Skeletal muscle cell (primary cell): ENCODE data around the gene PRDM11.

ENCODE experiments used
- DNase-seq: peaks from one replicate; pipeline ENCODE4 v3.0.0-alpha.2; 2010; ENCODE audit warnings: low read depth
- H3K4me3 ChIP-seq: 2 replicates; pipeline ENCODE4 v1.5.1; 2011; ENCODE audit warnings: low read depth, mild to moderate bottlenecking, control low read depth, low read length, moderate library complexity

Gene PRDM11

DNA sequence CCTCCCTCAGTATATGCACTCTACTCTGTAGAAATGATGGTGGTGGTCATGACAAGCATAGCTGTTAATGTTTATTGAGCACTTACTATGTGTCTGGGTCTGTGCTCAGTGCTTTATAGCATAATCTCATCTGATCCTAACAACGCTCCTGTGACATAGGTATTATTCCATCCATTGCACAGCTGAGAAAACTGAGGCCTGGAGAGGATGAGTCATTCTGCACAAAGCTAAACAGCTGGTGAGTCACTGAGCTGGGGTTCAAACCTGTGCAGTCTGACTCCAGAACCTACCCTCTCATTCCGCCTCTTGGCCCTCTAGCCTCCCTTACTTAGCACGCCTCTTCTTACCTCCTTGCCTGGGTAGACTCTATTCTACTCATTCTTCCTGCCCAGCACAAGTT, 41.7 kb downstream of the PRDM11 start:
- no peak overlapping the region for H3K4me3 ChIP-seq
- no peak for DNase-seq

DNA sequence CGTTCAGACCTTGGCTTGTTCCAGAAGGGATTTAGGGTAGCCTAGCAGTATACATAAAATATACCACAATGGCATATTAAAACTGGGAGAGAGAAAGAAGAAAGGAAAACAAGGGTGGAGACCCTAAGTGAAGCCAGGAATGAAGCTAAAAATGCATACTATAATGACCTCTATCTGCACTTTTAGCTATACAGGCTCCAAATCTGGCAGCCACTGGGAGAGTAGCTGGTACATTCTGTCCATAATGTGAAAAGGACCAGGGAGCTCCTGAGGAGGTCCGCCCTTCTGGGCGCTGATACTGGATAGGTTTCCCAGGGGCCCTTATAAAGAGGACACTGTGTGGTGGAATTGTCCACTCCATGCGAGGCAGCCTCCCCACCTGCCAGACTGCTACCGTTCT, 42.8 kb downstream of the PRDM11 start:
- no peak for DNase-seq
- H3K4me3 ChIP-seq: no peak overlapping the region

DNA sequence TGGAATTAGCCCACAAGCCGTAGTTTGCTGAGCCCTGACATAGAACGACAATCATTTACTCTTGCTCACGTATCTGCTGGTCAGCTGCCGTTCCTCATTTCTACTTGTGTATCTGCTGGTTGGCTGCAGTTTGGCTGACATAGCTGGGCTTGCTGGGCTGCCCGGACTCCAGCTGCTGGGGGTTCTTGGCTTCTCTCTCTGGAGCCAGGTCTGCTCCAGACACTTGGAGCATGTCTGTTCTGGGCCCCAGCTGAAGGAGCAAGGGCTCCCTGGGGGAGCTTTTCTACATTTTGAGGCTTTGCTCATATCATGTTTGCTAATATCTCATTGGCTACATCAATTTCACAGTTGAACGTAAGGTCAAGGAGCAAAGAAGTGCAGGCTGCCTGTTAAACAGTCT, 47.3 kb downstream of the PRDM11 start:
- DNase-seq: no peak
- H3K4me3 ChIP-seq: no peak overlapping the region

DNA sequence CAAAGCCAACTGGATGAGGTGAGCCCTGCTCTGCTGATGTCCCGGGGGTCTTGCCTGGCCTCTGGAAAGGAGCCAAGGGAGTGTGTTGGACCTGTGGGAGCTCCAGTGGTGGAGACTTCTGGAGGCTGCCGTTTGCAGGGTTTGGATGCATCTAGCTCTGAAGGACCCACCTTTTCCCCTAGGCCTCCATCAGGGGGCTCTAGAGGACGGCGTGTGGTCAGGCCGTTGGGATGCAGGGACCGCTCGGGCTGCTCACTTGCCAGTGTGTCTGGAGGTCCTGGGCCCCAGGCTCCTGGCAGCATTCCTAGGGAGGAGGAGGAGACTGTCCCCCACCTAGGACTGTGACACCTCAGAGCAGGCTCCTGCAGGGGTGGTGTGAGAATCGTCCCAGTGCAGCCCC, 58.3 kb downstream of the PRDM11 start:
- no peak for DNase-seq
- H3K4me3 ChIP-seq: no peak overlapping the region

DNA sequence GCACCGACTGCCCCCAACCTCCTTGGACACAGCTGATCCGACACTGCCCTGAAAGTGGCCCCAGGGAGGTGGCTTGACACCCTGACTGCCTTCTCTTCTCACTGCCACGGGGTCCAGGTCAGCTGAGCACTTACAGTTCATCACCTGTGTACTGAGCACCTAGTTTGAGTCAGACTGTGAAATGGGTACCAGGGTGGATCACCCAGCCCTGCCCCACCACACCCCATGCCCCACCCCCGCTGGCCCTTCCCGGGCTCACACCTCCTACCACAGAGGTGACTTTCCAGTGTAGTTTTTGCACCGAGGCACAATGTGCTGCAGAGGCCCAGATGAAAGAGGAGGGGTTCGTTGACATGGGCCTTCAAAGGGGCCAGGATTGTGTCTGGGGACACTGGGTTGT, 59.5 kb downstream of the PRDM11 start:
- DNase-seq: no peak

DNA sequence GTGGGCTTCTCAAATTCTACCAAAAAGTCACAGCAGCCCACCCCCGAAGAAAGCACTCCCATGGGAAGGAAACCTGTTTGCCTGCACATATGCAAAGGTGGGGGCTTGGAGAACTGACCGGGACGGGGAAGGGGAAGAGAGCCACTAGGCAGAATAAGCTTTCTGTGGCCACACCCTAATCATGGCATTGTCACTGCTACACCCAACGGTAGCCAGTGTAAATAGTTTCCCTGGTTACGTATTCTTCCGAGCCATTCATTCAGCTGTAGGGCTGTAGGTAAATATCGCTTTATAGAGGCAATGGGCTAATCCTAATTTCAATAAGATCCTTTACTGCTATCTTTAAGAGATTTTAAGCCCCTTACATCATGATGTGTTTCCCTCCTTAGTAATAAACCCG, 61.7 kb downstream of the PRDM11 start:
- no peak for DNase-seq

More for the DNA sequence above, 59.5 kb downstream of the PRDM11 start:
- no peak overlapping the region for H3K4me3 ChIP-seq

DNA sequence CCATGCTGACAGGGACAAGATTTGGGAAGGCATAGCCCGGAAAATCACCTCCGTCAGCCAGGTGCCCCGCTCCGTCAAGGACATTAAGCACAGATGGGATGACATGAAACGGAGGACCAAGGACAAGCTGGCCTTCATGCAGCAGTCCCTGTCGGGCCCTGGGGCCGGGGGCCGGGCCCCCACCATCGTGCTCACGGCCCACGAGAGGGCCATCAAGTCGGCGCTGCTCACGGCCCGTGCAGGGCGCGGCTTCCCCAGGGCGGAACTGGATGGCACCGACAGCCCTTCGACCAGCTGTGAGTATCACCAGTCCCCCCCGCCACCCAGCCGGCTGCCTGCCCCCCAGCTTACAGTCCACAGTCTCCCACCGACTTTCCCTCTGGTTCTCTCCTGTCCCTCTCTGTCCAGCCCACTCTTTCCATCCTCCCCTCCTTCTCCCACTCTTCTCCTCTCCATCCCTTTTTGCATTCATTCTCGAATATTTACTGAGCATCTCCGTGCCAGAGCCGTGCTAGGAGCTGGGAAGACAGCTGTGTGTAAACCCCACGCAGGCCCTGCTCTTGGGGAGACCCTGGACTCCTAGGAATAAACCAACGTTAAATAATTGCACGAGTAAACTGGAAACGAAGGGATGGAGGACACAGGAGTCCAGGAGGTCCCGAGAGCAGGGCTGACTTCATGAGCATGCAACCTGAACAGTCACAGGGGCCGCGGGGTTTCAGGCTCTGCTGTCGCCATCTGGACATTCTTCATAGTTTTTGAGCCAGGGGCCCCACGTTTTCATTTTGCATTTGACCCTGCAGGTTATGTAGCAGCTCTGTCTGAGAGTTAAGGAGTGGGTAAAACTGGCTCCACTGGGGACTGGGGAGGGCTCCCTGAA, 62.8 kb downstream of the PRDM11 start:
- no peak overlapping the region for H3K4me3 ChIP-seq

More for the DNA sequence above, 61.7 kb downstream of the PRDM11 start:
- H3K4me3 ChIP-seq: no peak overlapping the region

GRCh38 chr11:45209891-45210699, 63.7 kb downstream of the PRDM11 start:
- no peak overlapping the region for H3K4me3 ChIP-seq
- peak; percentile 85 for DNase-seq

More for the DNA sequence above, 62.8 kb downstream of the PRDM11 start:
- no peak for DNase-seq

- H3K4me3 ChIP-seq: no peak overlapping the region
Observed at GRCh38 chr11:45210846-45211245, 64.4 kb downstream of the PRDM11 start.

DNA sequence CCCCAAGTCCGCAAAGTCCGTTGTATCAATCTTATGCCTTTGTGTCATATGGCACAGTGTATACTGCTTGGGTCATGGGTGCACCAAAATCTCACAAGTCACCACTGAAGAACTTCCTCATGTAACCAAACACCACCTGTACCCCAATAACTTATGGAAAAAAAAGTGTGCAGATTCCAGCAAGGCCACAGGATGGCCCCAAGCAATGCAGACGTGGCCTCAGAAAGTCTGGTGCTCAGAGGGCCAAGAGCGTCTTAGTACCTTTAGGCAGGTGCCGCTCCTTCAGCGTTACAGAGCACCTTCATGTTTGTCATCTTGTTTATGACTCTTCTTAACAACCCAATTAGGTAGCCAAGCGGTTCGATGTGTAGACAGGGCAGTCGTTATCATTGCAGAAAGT, 65.3 kb downstream of the PRDM11 start:
- no peak for DNase-seq
- H3K4me3 ChIP-seq: no peak overlapping the region

More at GRCh38 chr11:45210846-45211245, 64.4 kb downstream of the PRDM11 start:
- no peak for DNase-seq

DNA sequence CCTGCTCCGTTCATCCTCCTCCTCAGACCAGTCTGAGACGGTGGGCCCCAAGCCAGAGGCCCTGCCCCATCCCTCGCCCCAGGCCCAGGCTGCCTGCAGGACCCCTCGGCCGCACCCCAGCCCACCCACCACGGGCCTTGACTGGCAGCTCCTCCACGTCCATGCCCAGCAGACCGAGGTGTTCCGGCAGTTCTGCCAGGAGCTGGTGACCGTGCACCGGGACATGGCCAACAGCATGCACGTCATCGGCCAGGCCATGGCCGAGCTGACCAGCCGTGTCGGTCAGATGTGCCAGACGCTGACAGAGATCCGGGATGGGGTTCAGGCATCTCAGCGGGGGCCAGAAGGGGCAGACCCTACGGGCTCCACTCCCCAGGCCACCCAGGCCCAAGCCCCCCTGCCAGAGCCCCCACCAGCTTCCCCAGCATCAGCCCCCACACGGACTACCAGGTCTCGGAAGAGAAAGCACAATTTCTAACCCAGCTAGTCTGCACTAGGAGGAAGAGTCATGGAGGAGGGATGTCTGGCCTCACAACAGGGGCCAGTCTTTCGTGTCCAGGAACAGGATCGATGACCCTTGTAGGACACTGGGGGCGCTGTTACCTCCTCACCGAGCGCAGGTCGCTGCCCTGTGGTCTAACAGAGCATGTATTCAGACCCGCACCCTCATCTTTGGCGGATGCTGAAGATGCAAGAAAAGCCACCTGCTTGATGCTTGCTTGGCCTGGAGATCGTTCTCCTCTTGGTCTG, 66.3 kb downstream of the PRDM11 start:
- H3K4me3 ChIP-seq: no peak overlapping the region
- no peak for DNase-seq

GRCh38 chr11:45213316-45213665, 66.9 kb downstream of the PRDM11 start:
- H3K4me3 ChIP-seq: no peak overlapping the region
- no peak for DNase-seq

DNA sequence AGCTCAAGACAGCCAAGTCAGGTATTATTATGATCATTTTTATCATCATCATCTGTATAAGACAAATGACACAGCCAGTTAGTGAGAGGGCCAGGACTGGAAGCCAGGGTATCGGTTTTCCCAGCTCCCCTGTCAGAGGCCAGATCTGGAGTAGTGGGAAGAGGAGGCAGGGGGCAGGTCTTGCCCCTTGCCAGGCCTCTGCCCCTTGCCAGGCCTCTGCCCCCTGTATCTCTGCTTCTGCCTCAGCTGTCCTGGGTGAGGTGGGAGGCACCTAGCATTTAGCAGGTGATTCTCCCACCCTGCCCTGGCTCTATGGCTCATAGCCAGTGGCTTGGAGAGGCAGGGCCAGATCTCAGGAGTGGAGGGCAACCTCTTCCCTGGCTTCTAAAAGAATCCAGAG, 67.3 kb downstream of the PRDM11 start:
- no peak for DNase-seq
- H3K4me3 ChIP-seq: no peak overlapping the region

- H3K4me3 ChIP-seq: no peak overlapping the region
- DNase-seq: no peak
Observed at GRCh38 chr11:45215098-45215865, 68.8 kb downstream of the PRDM11 start.

GRCh38 chr11:45216031-45216430, 69.6 kb downstream of the PRDM11 start:
- H3K4me3 ChIP-seq: no peak overlapping the region
- DNase-seq: no peak

DNA sequence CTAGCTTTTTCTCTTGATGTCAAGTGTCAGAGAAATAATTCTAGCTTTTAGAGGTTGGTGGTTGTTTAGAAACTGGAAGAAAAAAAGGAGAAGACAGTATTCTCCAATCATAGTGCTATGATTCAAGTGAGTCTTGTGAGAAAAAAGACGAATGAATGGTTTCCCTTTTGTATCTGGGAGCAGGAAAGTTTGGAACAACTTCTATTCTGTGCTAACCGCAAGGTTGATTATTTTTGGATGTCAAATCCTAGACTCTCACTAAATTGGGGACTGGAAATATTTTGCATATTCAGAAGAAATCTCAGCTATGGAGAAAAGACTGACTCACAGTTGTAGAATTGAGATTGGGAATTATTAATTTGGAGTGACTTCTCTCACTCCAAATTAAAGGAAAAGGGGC, 70.5 kb downstream of the PRDM11 start:
- no peak for DNase-seq

DNA sequence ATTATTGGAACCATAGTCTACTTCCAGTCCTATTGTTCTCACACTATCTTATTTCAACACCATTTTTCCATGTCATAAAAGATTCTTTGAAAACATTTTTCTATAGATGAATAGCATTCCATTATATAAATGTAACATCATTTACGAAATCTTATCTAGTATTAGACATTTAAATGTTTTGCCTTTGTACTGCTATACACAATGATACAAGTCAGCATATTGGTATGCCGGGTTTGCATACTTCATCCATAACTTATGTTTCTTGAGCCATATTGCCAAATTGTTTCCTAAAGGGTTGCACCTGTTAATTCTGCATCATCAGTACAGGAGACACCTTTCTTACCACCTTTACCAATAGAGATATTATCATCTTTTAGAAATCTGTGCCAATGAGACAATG, 71.6 kb downstream of the PRDM11 start:
- DNase-seq: no peak

More for the DNA sequence above, 70.5 kb downstream of the PRDM11 start:
- no peak overlapping the region for H3K4me3 ChIP-seq

DNA sequence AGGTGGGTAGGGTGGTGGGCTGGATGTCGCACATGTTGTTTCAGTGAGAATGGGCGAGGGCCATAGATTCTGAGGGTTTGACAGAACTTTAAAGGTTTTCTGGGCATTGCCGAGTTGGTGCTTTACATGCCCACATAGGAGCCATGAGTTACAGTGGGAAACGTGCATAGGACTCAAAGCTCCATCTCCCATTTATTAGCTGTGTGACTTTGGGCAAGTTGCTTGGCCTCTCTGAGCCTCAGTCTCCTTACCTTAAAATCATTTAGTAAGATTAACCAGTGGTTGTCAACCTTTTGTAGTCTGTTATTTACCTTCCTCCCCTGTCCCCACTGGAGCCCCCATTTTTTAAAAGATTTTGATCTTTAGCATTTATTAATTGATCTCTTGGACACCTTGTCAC, 72.3 kb downstream of the PRDM11 start:
- no peak for DNase-seq
- no peak overlapping the region for H3K4me3 ChIP-seq

More for the DNA sequence above, 71.6 kb downstream of the PRDM11 start:
- no peak overlapping the region for H3K4me3 ChIP-seq

DNA sequence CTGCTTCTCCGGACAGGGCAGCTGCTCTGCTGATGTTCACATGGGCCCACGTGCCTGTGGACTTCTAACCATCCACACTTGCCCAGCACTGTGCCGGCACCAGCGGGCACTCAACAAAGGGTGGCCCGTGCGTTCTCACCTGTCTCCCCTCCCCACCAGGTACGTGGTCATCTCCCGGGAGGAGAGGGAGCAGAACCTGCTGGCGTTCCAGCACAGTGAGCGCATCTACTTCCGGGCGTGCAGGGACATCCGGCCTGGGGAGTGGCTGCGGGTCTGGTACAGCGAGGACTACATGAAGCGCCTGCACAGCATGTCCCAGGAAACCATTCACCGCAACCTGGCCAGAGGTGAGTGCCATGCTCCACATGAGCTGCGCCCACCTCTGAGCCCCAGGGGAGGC, 73.0 kb downstream of the PRDM11 start:
- DNase-seq: no peak
- no peak overlapping the region for H3K4me3 ChIP-seq
